PC-3 (cell line): ENCODE measurements around the gene ZFC3H1.

Source experiments
- CTCF ChIP-seq: fragments of 300-600 bp; sonication (generic); conservative IDR thresholded peaks from 2 replicates; pipeline ENCODE4 v1.5.1; 2017; ENCODE audit warnings: antibody characterized with exemption, low read depth, mild to moderate bottlenecking, low read length
- EZH2phosphoT487 ChIP-seq: fragments of 300-600 bp; sonication (generic); IDR thresholded peaks from 2 replicates; pipeline ENCODE4 v1.6.1; 2018; ENCODE audit warnings: mild to moderate bottlenecking, antibody characterized with exemption, low read length, borderline replicate concordance

DNA sequence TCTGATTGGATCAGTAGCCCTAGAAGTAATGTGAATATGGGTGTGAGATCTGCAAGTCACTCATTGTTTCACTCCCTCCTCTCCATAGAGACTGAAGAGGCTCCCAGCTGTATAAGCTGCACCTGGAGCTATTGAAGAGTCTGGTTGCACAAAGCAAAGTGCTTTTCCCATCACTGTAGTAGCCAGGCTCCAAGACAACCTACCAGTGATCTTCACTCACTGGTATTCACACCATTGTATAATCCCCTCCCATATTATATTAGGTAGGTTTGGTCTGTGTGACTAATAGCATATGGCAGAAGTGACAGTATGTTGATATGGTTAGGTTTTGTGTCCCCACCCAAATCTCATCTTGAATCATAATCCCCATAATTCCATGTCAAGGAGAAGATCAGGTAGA lies 64.4 kb downstream of the ZFC3H1 start:
- TF ChIP-seq CTCF (no peak), EZH2phosphoT487 (no peak)
